H9 (cell line): ENCODE results near the gene TMEM222. TPM values are rescaled to one million over a fixed set of nuclear protein-coding genes. Genes with fewer than 3 reads are reported as not detected.
A peak's percentile ranks its signal among the peaks of the same experiment; 100 is the strongest.

Experiments
- DNase-seq: peaks from one replicate; pipeline ENCODE4 v3.0.0-alpha.2; 2017
- H2AFZ ChIP-seq: one replicate; pipeline ENCODE4 v1.6.1; 2013; ENCODE audit warnings: mild to moderate bottlenecking, low read length, control low read depth, moderate library complexity
- H2AK5ac ChIP-seq: 2 replicates; pipeline ENCODE4 v1.6.1; 2013; ENCODE audit warnings: low read length, control low read depth, mixed read lengths; ENCODE audit not compliant: insufficient read length
- H2BK120ac ChIP-seq: one replicate; pipeline ENCODE4 v1.6.1; 2013; ENCODE audit warnings: low read depth, mild to moderate bottlenecking, low read length, control low read depth, inconsistent platforms; ENCODE audit not compliant: poor library complexity, severe bottlenecking
- H2BK12ac ChIP-seq: 2 replicates; pipeline ENCODE4 v1.6.1; 2013; ENCODE audit warnings: low read length, control low read depth, mixed read lengths, low read depth; ENCODE audit not compliant: insufficient read length
- H2BK15ac ChIP-seq: 2 replicates; pipeline ENCODE4 v1.6.1; 2013; ENCODE audit warnings: low read depth, low read length, control low read depth
- H2BK20ac ChIP-seq: one replicate; pipeline ENCODE4 v1.6.1; 2013; ENCODE audit warnings: low read depth, mild to moderate bottlenecking, low read length, control low read depth, inconsistent platforms; ENCODE audit not compliant: poor library complexity, severe bottlenecking
- H2BK5ac ChIP-seq: 2 replicates; pipeline ENCODE4 v1.6.1; 2013; ENCODE audit warnings: low read length, control low read depth, mixed read lengths; ENCODE audit not compliant: insufficient read length
- H3K14ac ChIP-seq: 2 replicates; pipeline ENCODE4 v1.6.1; 2013; ENCODE audit warnings: low read length, control low read depth; ENCODE audit not compliant: insufficient read depth
- H3K18ac ChIP-seq: 2 replicates; pipeline ENCODE4 v1.6.1; 2013; ENCODE audit warnings: low read depth, mild to moderate bottlenecking, mixed read lengths, low read length, control low read depth; ENCODE audit not compliant: insufficient read length
- H3K23ac ChIP-seq: 2 replicates; pipeline ENCODE4 v1.6.1; 2013; ENCODE audit warnings: low read length, control low read depth, mixed read lengths, low read depth; ENCODE audit not compliant: insufficient read length
- H3K23me2 ChIP-seq: 2 replicates; pipeline ENCODE4 v1.6.1; 2013; ENCODE audit warnings: low read depth, mild to moderate bottlenecking, mixed read lengths, low read length, control low read depth; ENCODE audit not compliant: insufficient read length, poor library complexity, severe bottlenecking
- H3K27ac ChIP-seq: 2 replicates; pipeline ENCODE4 v1.5.1; 2013; ENCODE audit warnings: low read length, control low read depth, mixed read lengths, low read depth; ENCODE audit not compliant: insufficient read length
- H3K27me3 ChIP-seq: 2 replicates; pipeline ENCODE4 v1.6.1; 2013; ENCODE audit warnings: low read length, control low read depth, inconsistent platforms; ENCODE audit not compliant: insufficient read depth
- H3K4ac ChIP-seq: 2 replicates; pipeline ENCODE4 v1.6.1; 2013; ENCODE audit warnings: low read depth, mild to moderate bottlenecking, control low read depth, inconsistent platforms, low read length, moderate library complexity
- H3K4me1 ChIP-seq: 2 replicates; pipeline ENCODE4 v1.6.1; 2013; ENCODE audit warnings: low read length, control low read depth, inconsistent platforms; ENCODE audit not compliant: insufficient read depth
- H3K4me2 ChIP-seq: 2 replicates; pipeline ENCODE4 v1.6.1; 2013; ENCODE audit warnings: low read length, control low read depth, mixed read lengths; ENCODE audit not compliant: insufficient read length, insufficient read depth
- H3K56ac ChIP-seq: 2 replicates; pipeline ENCODE4 v1.6.1; 2013; ENCODE audit warnings: low read depth, mild to moderate bottlenecking, mixed read lengths, low read length, control low read depth; ENCODE audit not compliant: insufficient read length
- H3K79me1 ChIP-seq: 2 replicates; pipeline ENCODE4 v1.6.1; 2013; ENCODE audit warnings: low read depth, mild to moderate bottlenecking, moderate library complexity, low read length, control low read depth, inconsistent platforms; ENCODE audit not compliant: insufficient read depth, poor library complexity, severe bottlenecking
- H3K79me2 ChIP-seq: 2 replicates; pipeline ENCODE4 v1.6.1; 2013; ENCODE audit warnings: low read length, control low read depth, inconsistent platforms; ENCODE audit not compliant: insufficient read depth
- H3K9ac ChIP-seq: 2 replicates; pipeline ENCODE4 v1.6.1; 2013; ENCODE audit warnings: low read length, control low read depth, mixed read lengths; ENCODE audit not compliant: insufficient read length; ENCODE audit errors: extremely low read depth
- H3K9me3 ChIP-seq: one replicate; pipeline ENCODE4 v1.6.1; 2013; ENCODE audit warnings: low read depth, low read length, inconsistent platforms; ENCODE audit not compliant: control insufficient read depth
- H3T11ph ChIP-seq: one replicate; pipeline ENCODE4 v1.6.1; 2013; ENCODE audit warnings: mild to moderate bottlenecking, low read length, control low read depth, inconsistent platforms
- H4K20me1 ChIP-seq: one replicate; pipeline ENCODE4 v1.6.1; 2013; ENCODE audit not compliant: control insufficient read depth, insufficient read length, insufficient read depth
- H4K5ac ChIP-seq: 2 replicates; pipeline ENCODE4 v1.6.1; 2013; ENCODE audit warnings: low read depth, mild to moderate bottlenecking, mixed read lengths, low read length, control low read depth; ENCODE audit not compliant: insufficient read length
- H4K8ac ChIP-seq: replicated peaks from 2 replicates; pipeline ENCODE4 v1.6.1; 2013; ENCODE audit warnings: low read length, control low read depth, mixed read lengths, low read depth; ENCODE audit not compliant: insufficient read length
- H4K91ac ChIP-seq: 2 replicates; pipeline ENCODE4 v1.6.1; 2013; ENCODE audit warnings: low read depth, mild to moderate bottlenecking, moderate library complexity, mixed read lengths, low read length, control low read depth; ENCODE audit not compliant: insufficient read length
- H3K27ac Mint-ChIP-seq, 3 experiments: 2 replicates in 2 of 3; 3 replicates in 1 of 3; pipeline ENCODE4 v1.8.0; 2020 to 2021; ENCODE audit warnings: mixed read lengths in 3 of 3, mild to moderate bottlenecking in 1 of 3, moderate library complexity in 1 of 3
- H3K27me3 Mint-ChIP-seq: 2 replicates; pipeline ENCODE4 v1.8.0; 2021; ENCODE audit warnings: low read depth, mild to moderate bottlenecking, moderate library complexity, mixed read lengths
- H3K36me3 Mint-ChIP-seq, 3 experiments: 2 replicates in 2 of 3; 3 replicates in 1 of 3; pipeline ENCODE4 v1.8.0; 2020 to 2021; ENCODE audit warnings: low read depth in 3 of 3, mixed read lengths in 3 of 3; ENCODE audit not compliant: insufficient read depth in 1 of 3
- H3K4me1 Mint-ChIP-seq, 2 experiments: 2 replicates each; pipeline ENCODE4 v1.8.0; 2020; ENCODE audit warnings: mixed read lengths in 2 of 2
- H3K4me3 Mint-ChIP-seq, 2 experiments: 2 replicates in 1 of 2; 3 replicates in 1 of 2; pipeline ENCODE4 v1.8.0; 2020 to 2021; ENCODE audit warnings: mild to moderate bottlenecking in 2 of 2, mixed read lengths in 2 of 2, moderate library complexity in 1 of 2
- H3K9me3 Mint-ChIP-seq, 2 experiments: 2 replicates in 1 of 2; 3 replicates in 1 of 2; pipeline ENCODE4 v1.8.0; 2020; ENCODE audit warnings: mild to moderate bottlenecking in 2 of 2, mixed read lengths in 2 of 2, moderate library complexity in 1 of 2
- CTCF ChIP-seq: fragments of 200-600 bp; sonication (generic); conservative IDR thresholded peaks from 3 replicates; pipeline ENCODE4 v1.8.0; 2021; ENCODE audit warnings: antibody characterized with exemption, mild to moderate bottlenecking
- whole genome bisulfite sequencing: extraction: QIAGEN DNeasy Blood & Tissue Kit; methylation state at CpG from one replicate; pipeline ENCODE4 v1.1.7; 2013; ENCODE audit warnings: missing lambda C conversion rate, low lambda C conversion rate, mixed read lengths; ENCODE audit not compliant: insufficient read length; ENCODE audit errors: extremely low coverage; 5-methylcytosine and 5-hydroxymethylcytosine counted together
- total RNA-seq: library from RNA; stranded (reverse); gene quantifications from 2 replicates; pipeline ENCODE4 v1.2.1, GENCODE V29; 2021

Gene TMEM222
- total RNA-seq, 1 experiment from 2014 or later, result 36.8 TPM

- H3K79me1 ChIP-seq, result no peaks in the 10 kb centered on the region
- Mint-ChIP-seq H3K4me3 (peak overlapping the region in 1 of 2 experiments; percentile 18; a peak in 2 of 5 replicates), H3K36me3 (no peaks in the 10 kb centered on the region; a peak in 1 of 7 replicates), H3K9me3 (no peaks in the 10 kb centered on the region), H3K27ac (no peak overlapping the region), H3K27me3 (peaks cover 25% of the 10 kb centered on the region), H3K4me1 (peaks cover 8 to 17% of the 10 kb centered on the region in 2 experiments)
- no peaks in the 10 kb centered on the region for H3K79me2 ChIP-seq
- H3K14ac ChIP-seq, result no peak overlapping the region
- no peaks in the 10 kb centered on the region for H4K20me1 ChIP-seq
- no peak for TF ChIP-seq CTCF
- H3K4me2 ChIP-seq, result no peak overlapping the region
- H3K9ac ChIP-seq, result no peak overlapping the region
- no peak overlapping the region for H2BK20ac ChIP-seq
- no CpG with 5 or more reads among the region's 12 CpGs for WGBS
- H3K23me2 ChIP-seq, result peaks cover 6% of the 10 kb centered on the region
- no peak overlapping the region for H3K27ac ChIP-seq
- no peak overlapping the region for H3T11ph ChIP-seq
- no peak overlapping the region for H3K4ac ChIP-seq
- H3K9me3 ChIP-seq, result no peaks in the 10 kb centered on the region
- H3K27me3 ChIP-seq, result no peaks in the 10 kb centered on the region
- H4K5ac ChIP-seq, result no peak overlapping the region
- no peak overlapping the region for H3K18ac ChIP-seq
- H2AK5ac ChIP-seq, result no peak overlapping the region
- no peak overlapping the region for H2BK120ac ChIP-seq
- H2AFZ ChIP-seq, result no peak overlapping the region
- H2BK15ac ChIP-seq, result no peak overlapping the region
- no peak overlapping the region for H3K23ac ChIP-seq
- no peak for DNase-seq
- no peaks in the 10 kb centered on the region; the same call in 1 of the 2 replicates for H3K4me1 ChIP-seq
- H3K56ac ChIP-seq, result no peak overlapping the region
- H2BK5ac ChIP-seq, result no peak overlapping the region
- no peak overlapping the region for H4K8ac ChIP-seq
- no peak overlapping the region for H4K91ac ChIP-seq
- H2BK12ac ChIP-seq, result no peak overlapping the region
Observed at GRCh38 chr1:27380766-27381733, 59.1 kb downstream of the TMEM222 start.
